ENCODE measurements around the gene S1PR3.
"Not testable (repeated sequence)": the region's sequence is repeated elsewhere in the genome, so short reads cannot be mapped to it uniquely, and the experiment has no call there.

The S1PR3 gene

GRCh38 chr9:88991066-88992034 lies at the start of gene S1PR3:
Gene S1PR3 (plus strand): TSS chr9:88991468. CDS start chr9:89001201, 9,733 bp downstream.
- DNase-seq = no peak

- not testable (repeated sequence) for DNase-seq
Observed at GRCh38 chr9:88941586-88941985, 49.7 kb upstream of the S1PR3 start.

GRCh38 chr9:88942411-88942810 lies 48.9 kb upstream of the S1PR3 start:
- DNase-seq = no peak

GRCh38 chr9:88945636-88946333 lies 45.5 kb upstream of the S1PR3 start:
- no peak for DNase-seq

- no peak for DNase-seq
Observed at GRCh38 chr9:88947581-88948573, 43.4 kb upstream of the S1PR3 start.

- no peak for DNase-seq
Observed at GRCh38 chr9:88949425-88949824, 41.8 kb upstream of the S1PR3 start.

GRCh38 chr9:88949961-88950340 lies 41.3 kb upstream of the S1PR3 start:
- no peak for DNase-seq

GRCh38 chr9:88950341-88951154 lies 40.7 kb upstream of the S1PR3 start:
- DNase-seq = peak; percentile 14 to 21

GRCh38 chr9:88951155-88951542 lies 40.1 kb upstream of the S1PR3 start:
- DNase-seq = no peak

GRCh38 chr9:88952086-88952615 lies 39.1 kb upstream of the S1PR3 start:
- DNase-seq = no peak

- no peak for DNase-seq
Observed at GRCh38 chr9:88952976-88953375, 38.3 kb upstream of the S1PR3 start.

GRCh38 chr9:88953381-88954029 lies 37.8 kb upstream of the S1PR3 start:
- no peak for DNase-seq

- DNase-seq = no peak
Observed at GRCh38 chr9:88954066-88954465, 37.2 kb upstream of the S1PR3 start.

- no peak for DNase-seq
Observed at GRCh38 chr9:88957526-88957925, 33.7 kb upstream of the S1PR3 start.

- no peak for DNase-seq
Observed at GRCh38 chr9:88959727-88960469, 31.4 kb upstream of the S1PR3 start.

GRCh38 chr9:88960632-88961031 lies 30.6 kb upstream of the S1PR3 start:
- DNase-seq = no peak

GRCh38 chr9:88965473-88965872 lies 25.8 kb upstream of the S1PR3 start:
- DNase-seq = no peak

- DNase-seq = no peak
Observed at GRCh38 chr9:88966894-88967676, 24.2 kb upstream of the S1PR3 start.

- no peak for DNase-seq
Observed at GRCh38 chr9:88968799-88969198, 22.5 kb upstream of the S1PR3 start.
